HUES6 (cell line): Measurements from ENCODE around the gene NPIPB12.
"Not testable (repeated sequence)": the region's sequence is repeated elsewhere in the genome, so short reads cannot be mapped to it uniquely, and the experiment has no call there.

Source experiments
- H3K27ac ChIP-seq: 2 replicates; pipeline ENCODE4 v1.7.0; 2013; ENCODE audit warnings: low read depth, mild to moderate bottlenecking, low read length, inconsistent platforms
- H3K27me3 ChIP-seq: 2 replicates; pipeline ENCODE4 v1.6.1; 2013; ENCODE audit warnings: low read length; ENCODE audit not compliant: control insufficient read depth, insufficient read depth
- H3K36me3 ChIP-seq: 2 replicates; pipeline ENCODE4 v1.6.1; 2013; ENCODE audit warnings: low read length; ENCODE audit not compliant: control insufficient read depth, insufficient read depth
- H3K4me1 ChIP-seq: 2 replicates; pipeline ENCODE4 v1.6.1; 2013; ENCODE audit warnings: low read length; ENCODE audit not compliant: control insufficient read depth, insufficient read depth
- H3K4me3 ChIP-seq: 2 replicates; pipeline ENCODE4 v1.5.1; 2013; ENCODE audit warnings: low read depth, low read length
- H3K9ac ChIP-seq: one replicate; pipeline ENCODE4 v1.6.1; 2013; ENCODE audit warnings: mild to moderate bottlenecking, low read length
- H3K9me3 ChIP-seq: 2 replicates; pipeline ENCODE4 v1.6.1; 2013; ENCODE audit warnings: low read depth, low read length; ENCODE audit not compliant: control insufficient read depth, insufficient read depth

The NPIPB12 gene

GRCh38 chr16:29454828-29455227 is 51.4 kb downstream of the NPIPB12 start:
- H3K27me3 ChIP-seq, H3K9me3 ChIP-seq, H3K36me3 ChIP-seq, H3K9ac ChIP-seq, H3K27ac ChIP-seq, H3K4me1 ChIP-seq, H3K4me3 ChIP-seq: not testable (repeated sequence)

- H3K27ac ChIP-seq, H3K36me3 ChIP-seq, H3K4me1 ChIP-seq, H3K9me3 ChIP-seq, H3K4me3 ChIP-seq, H3K27me3 ChIP-seq, H3K9ac ChIP-seq: not testable (repeated sequence)
These were observed 51.9 kb downstream of the NPIPB12 start, which contains the start of the genes BOLA2 and SLX1B for GRCh38 chr16:29454269-29454668. Gene BOLA2 (minus strand): TSS chr16:29454351. CDS start chr16:29454253, 98 bp downstream. Gene SLX1B (plus strand): TSS chr16:29454533.

- H3K9me3 ChIP-seq, H3K4me1 ChIP-seq, H3K27ac ChIP-seq, H3K4me3 ChIP-seq, H3K36me3 ChIP-seq, H3K9ac ChIP-seq, H3K27me3 ChIP-seq: not testable (repeated sequence)
These were observed 52.5 kb downstream of the NPIPB12 start for GRCh38 chr16:29453754-29454153.
